ENCODE data around the gene JAGN1. TPM values are rescaled to one million over a fixed set of nuclear protein-coding genes. Genes with fewer than 3 reads are reported as not detected.

The JAGN1 gene
- total and polyA plus RNA-seq, 9 of the 15 experiments (the other 6 are each of a cell fraction or from before 2014, with no cell fraction given): 31.6 to 77.8 (median 40.3) TPM

DNA sequence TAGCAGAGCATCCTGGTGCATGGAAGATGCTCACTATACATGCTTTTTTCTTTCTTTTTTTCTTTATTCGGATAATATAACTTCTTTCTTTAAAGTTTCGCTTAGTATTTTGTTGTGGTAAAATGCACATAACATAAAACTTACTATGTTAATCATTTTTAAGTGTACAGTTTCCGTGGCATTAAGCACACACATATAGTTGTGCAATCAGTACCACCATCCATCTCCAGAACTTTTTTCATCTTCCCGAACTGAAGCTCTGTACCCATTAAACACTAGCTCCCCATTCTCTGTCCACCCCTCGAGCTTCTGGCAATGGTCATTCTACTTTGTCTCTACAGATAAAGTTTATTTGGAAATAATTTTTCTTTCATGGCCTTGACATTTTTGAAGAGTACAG lies 1.0 kb upstream of the JAGN1 start (continued):
- TF ChIP-seq CEBPB (tag; IDR thresholded peaks at IDR 0.05): peak; percentile 74
- TF ChIP-seq, protein P1, sequence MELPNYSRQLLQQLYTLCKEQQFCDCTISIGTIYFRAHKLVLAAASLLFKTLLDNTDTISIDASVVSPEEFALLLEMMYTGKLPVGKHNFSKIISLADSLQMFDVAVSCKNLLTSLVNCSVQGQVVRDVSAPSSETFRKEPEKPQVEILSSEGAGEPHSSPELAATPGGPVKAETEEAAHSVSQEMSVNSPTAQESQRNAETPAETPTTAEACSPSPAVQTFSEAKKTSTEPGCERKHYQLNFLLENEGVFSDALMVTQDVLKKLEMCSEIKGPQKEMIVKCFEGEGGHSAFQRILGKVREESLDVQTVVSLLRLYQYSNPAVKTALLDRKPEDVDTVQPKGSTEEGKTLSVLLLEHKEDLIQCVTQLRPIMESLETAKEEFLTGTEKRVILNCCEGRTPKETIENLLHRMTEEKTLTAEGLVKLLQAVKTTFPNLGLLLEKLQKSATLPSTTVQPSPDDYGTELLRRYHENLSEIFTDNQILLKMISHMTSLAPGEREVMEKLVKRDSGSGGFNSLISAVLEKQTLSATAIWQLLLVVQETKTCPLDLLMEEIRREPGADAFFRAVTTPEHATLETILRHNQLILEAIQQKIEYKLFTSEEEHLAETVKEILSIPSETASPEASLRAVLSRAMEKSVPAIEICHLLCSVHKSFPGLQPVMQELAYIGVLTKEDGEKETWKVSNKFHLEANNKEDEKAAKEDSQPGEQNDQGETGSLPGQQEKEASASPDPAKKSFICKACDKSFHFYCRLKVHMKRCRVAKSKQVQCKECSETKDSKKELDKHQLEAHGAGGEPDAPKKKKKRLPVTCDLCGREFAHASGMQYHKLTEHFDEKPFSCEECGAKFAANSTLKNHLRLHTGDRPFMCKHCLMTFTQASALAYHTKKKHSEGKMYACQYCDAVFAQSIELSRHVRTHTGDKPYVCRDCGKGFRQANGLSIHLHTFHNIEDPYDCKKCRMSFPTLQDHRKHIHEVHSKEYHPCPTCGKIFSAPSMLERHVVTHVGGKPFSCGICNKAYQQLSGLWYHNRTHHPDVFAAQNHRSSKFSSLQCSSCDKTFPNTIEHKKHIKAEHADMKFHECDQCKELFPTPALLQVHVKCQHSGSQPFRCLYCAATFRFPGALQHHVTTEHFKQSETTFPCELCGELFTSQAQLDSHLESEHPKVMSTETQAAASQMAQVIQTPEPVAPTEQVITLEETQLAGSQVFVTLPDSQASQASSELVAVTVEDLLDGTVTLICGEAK (IDR thresholded peaks at IDR 0.05): peak; percentile 82
- TF ChIP-seq, protein P1 (CRISPR knock-in tag; IDR thresholded peaks at IDR 0.05): 0 out of 2 replicates have a peak, but pooled peaks have one; percentile 15

All from K562 (cell line).